Activated CD4-positive, alpha-beta memory T cell treated with anti-CD3 and anti-CD28 coated beads for 36 hours (primary cell): ENCODE measurements around the gene RGS16. TPM values are rescaled to one million over a fixed set of nuclear protein-coding genes. Genes with fewer than 3 reads are reported as not detected.

ENCODE experiments used
- CTCF ChIA-PET: fragments of 350-600 bp; sonication (Branson Sonifier 250); formaldehyde crosslinking; loops from one replicate; lab custom pipeline; 2021; ENCODE audit warnings: antibody characterized with exemption, inconsistent platforms; lab: Charles Lee
- POLR2A ChIA-PET: fragments of 350-600 bp; sonication (Branson Sonifier 250); formaldehyde crosslinking; loops from one replicate; lab custom pipeline; 2021; ENCODE audit warnings: antibody characterized with exemption; lab: Charles Lee
- DNase-seq: peaks from one replicate; pipeline ENCODE4 v3.0.0-alpha.2; 2020
- H3K27ac Mint-ChIP-seq: one replicate; pipeline ENCODE4 v1.8.0; 2021; ENCODE audit warnings: mixed read lengths
- H3K27me3 Mint-ChIP-seq: one replicate; pipeline ENCODE4 v1.8.0; 2021; ENCODE audit warnings: mixed read lengths
- H3K36me3 Mint-ChIP-seq: one replicate; pipeline ENCODE4 v1.8.0; 2021; ENCODE audit warnings: mixed read lengths
- H3K4me1 Mint-ChIP-seq: one replicate; pipeline ENCODE4 v1.8.0; 2021; ENCODE audit warnings: low read depth, mixed read lengths
- H3K4me3 Mint-ChIP-seq: one replicate; pipeline ENCODE4 v1.8.0; 2021; ENCODE audit warnings: mild to moderate bottlenecking, mixed read lengths
- H3K9me3 Mint-ChIP-seq: one replicate; pipeline ENCODE4 v1.8.0; 2021; ENCODE audit warnings: mixed read lengths
- intact Hi-C: fragments of 100-400 bp; cut with micrococcal nuclease; formaldehyde crosslinking; loops from one replicate; pipeline ENCODE4 v1.15.1; 2023
- total RNA-seq, 2 experiments: library from RNA; stranded (reverse); gene quantifications; one replicate each; pipeline ENCODE4 v1.2.3, GENCODE V29; 2021

The RGS16 gene
- total RNA-seq, 2 experiments from 2014 or later, result 49.8 to 51.9 TPM

DNA sequence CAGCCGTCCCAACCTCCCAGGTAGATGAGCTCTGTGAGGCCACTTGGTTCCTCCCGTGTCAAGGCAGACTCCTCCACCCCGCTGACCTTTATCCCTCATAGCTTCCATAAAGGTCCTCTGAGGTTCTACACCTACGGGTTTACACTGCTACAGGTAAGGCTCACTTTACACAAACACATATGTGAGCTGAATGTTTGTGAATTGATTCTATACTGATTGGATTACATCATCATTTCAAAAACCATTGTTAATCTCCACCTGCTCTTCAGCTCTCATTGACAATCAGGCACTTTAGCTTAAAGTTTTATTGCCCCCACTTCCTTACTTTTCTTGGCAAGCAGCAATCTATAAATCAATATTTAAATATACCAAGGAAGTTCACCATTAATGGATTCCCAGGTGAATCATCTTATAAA lies 12.8 kb upstream of the RGS16 start:
- intact Hi-C loops, result loop anchor here (2.0 kb wide), 2 partner anchors 98 to 368 kb away; no protein-coding TSS in a partner anchor
- ChIA-PET CTCF (interaction anchor here (1.0 to 6.0 kb wide), 7 partner anchors 11 to 170 kb away, joined by 3 to 45 read pairs (median 12); no protein-coding TSS in a partner anchor), POLR2A (interaction anchor here (1.6 to 5.7 kb wide), 5 partner anchors 12 to 223 kb away, joined by 7 to 83 read pairs (median 15); partner anchors contain the start of gene RGS16)
- Mint-ChIP-seq H3K4me1 (peaks cover 70% of the 10 kb centered on the region), H3K27me3 (peaks cover 12% of the 10 kb centered on the region), H3K36me3 (peaks cover 9% of the 10 kb centered on the region), H3K9me3 (peaks cover 7% of the 10 kb centered on the region), H3K27ac (peak overlapping the region; percentile 89), H3K4me3 (no peak overlapping the region)
- no peak for DNase-seq

DNA sequence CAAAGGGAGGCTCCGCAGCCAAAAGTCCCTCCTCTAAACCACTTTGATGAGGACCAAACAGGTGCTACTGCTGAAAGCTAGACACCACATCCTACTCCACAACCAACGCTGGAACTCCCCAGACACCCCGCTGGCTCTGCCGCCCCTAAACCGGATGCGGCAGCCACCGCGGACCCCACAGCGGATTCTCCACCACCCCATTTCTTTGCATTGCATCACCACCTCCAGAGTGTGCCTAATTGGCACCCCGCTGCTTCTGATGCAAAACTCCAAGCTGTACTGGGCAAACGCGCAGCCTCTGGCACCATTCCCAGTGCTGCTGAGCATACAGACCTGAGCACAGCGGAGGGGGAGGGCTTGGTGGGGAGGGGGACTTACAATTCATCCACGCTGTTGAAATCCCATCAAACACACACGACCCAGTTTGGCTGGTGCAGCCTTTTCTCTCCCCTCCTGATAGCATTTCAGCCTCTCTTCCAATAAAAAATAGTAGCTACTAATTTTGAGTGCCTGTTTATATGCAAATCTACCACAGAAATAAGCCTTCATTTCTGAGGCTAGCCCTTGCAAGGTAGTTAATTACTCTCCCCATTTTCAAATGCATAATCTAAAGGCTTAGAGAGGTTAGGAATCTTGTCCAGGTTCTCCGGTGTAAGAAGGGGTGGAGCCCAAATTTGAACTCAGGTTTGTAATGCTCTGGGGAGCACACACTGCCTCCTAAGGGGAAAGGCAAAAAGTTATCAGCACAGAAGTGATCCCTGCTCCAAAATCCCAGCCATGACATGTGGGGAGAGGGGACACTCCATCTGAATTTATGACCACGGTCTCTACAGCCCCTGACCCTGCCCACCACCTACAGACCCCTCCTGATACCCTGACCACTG lies 12.2 kb upstream of the RGS16 start:
- Mint-ChIP-seq H3K4me3 (peak overlapping the region; percentile 77), H3K9me3 (peaks cover 7% of the 10 kb centered on the region), H3K4me1 (peaks cover 64% of the 10 kb centered on the region), H3K36me3 (peaks cover 9% of the 10 kb centered on the region), H3K27ac (peak overlapping the region; percentile 89), H3K27me3 (peaks cover 12% of the 10 kb centered on the region)
- POLR2A ChIA-PET, result interaction anchor here (1.6 to 5.7 kb wide), 7 partner anchors 8 to 224 kb away, joined by 4 to 83 read pairs (median 15); partner anchors contain the start of gene RGS16
- intact Hi-C loops, result loop anchor here (1.0 to 2.0 kb wide), 5 partner anchors 8 to 368 kb away; no protein-coding TSS in a partner anchor
- CTCF ChIA-PET, result interaction anchor here (1.0 to 6.0 kb wide), 8 partner anchors 10 to 171 kb away, joined by 3 to 45 read pairs (median 12); no protein-coding TSS in a partner anchor
- peak; percentile 94 for DNase-seq

DNA sequence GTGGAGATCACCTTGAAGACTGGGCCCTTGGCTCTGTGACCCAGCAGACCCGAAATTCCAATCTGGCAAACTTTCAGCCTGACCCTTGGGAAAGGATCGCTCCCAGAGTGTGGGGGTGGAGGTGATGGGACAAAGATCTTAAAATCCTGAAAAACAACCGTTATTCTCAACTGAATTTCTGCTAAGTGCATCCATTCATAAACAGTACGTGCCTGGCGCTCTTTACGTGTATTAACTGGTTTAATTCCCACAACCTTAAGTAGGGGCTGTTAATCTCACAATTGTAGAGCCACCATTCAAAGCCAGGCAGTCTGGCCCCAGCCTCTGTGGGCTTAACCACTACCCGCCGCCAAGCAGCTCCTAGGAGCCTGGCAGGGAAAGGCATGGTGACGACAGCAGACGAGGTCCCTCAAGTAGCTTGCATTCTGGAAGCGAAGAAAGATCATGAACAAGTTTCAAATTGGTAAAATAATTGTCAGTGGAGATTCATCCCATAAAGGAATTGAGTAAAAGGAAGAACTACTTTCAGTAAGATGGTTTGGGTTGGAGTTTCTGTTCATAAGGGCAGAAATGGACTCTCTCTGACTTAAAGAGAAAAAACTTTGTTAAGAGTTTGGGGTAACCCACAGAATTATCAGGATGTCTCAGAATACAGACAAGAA lies 11.4 kb upstream of the RGS16 start:
- peaks cover 8% of the 10 kb centered on the region for H3K36me3 Mint-ChIP-seq
- intact Hi-C loops, result loop anchor here (1.0 to 2.0 kb wide), 6 partner anchors 9 to 367 kb away; no protein-coding TSS in a partner anchor
- CTCF ChIA-PET, result interaction anchor here (1.0 to 6.0 kb wide), 9 partner anchors 9 to 172 kb away, joined by 3 to 45 read pairs (median 11); no protein-coding TSS in a partner anchor
- peaks cover 2% of the 10 kb centered on the region for H3K9me3 Mint-ChIP-seq
- peaks cover 60% of the 10 kb centered on the region for H3K4me1 Mint-ChIP-seq
- DNase-seq, result peak; percentile 74
- H3K27me3 Mint-ChIP-seq, result peaks cover 12% of the 10 kb centered on the region
- peak overlapping the region; percentile 77 for H3K4me3 Mint-ChIP-seq
- POLR2A ChIA-PET, result interaction anchor here (1.6 to 5.7 kb wide), 7 partner anchors 9 to 225 kb away, joined by 4 to 83 read pairs (median 15); partner anchors contain the start of gene RGS16
- peak overlapping the region; percentile 89 for H3K27ac Mint-ChIP-seq

DNA sequence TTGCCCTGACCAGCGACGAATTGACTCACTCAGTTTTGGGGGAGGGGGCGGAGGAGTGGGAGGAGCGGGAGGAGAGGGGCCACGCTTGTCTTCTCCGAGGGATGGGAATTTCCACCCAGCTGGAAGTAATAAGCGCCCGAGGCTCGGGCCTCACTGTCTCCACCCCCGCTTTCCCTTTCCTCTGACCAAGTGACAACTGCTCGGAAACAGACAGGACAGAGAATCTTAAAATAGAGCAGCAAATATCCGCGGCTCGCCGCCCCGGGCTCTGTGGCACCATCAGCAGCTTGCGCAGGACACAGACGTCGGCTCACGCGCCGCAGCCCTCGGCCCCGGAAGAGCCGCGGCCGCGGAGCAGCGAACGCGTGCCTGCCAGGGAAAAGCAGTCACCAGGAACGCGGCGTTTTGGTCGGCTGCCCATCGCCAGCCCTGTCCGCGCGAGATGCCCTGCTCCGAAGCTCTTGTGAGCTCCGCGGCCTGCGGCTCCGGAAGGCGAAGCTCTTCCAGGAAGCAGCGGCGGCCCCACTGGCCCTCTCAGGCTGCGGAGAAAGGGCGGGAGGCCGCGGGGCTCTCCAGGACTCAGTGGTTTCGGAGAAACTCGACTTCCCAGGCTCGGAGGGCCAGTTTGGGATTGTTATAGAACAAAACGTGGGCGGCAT lies 10.7 kb upstream of the RGS16 start:
- peak; percentile 76 for DNase-seq
- peak overlapping the region; percentile 77 for H3K4me3 Mint-ChIP-seq
- H3K27ac Mint-ChIP-seq, result peak overlapping the region; percentile 89
- peaks cover 6% of the 10 kb centered on the region for H3K36me3 Mint-ChIP-seq
- POLR2A ChIA-PET, result interaction anchor here (0.9 to 5.7 kb wide), 7 partner anchors 10 to 225 kb away, joined by 3 to 83 read pairs (median 15); partner anchors contain the start of gene RGS16
- H3K9me3 Mint-ChIP-seq, result no peaks in the 10 kb centered on the region
- intact Hi-C loops, result loop anchor here (1.0 kb wide), 1 partner anchor 27 kb away; no protein-coding TSS in a partner anchor
- peaks cover 55% of the 10 kb centered on the region for H3K4me1 Mint-ChIP-seq
- CTCF ChIA-PET, result interaction anchor here (1.0 to 6.0 kb wide), 9 partner anchors 10 to 172 kb away, joined by 3 to 45 read pairs (median 11); no protein-coding TSS in a partner anchor
- H3K27me3 Mint-ChIP-seq, result peaks cover 12% of the 10 kb centered on the region

DNA sequence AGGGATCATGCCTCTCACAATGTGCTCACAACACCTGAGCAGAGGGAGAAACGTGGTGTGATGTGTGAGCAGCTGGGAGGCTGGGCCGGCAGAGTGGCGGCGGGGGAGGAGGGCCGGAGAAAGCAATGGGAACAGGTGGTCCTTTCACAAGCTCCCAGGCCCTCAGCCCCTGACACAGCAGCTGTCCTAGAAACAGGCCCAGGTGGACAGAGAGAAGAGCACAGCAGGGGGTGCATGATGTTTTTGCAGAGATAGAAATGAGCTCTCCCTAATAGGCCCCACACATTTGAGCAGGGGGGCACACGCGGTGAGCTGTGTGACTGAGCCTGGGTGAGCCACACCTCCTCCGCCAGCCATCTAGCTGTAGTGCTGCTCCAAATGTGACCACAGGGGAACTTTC lies 7.6 kb upstream of the RGS16 start:
- ChIA-PET CTCF (interaction anchor here (0.5 to 1.8 kb wide), 5 partner anchors 9 to 1042 kb away, joined by 3 to 5 read pairs (median 3); no protein-coding TSS in a partner anchor), POLR2A (interaction anchor here (5.7 kb wide), 1 partner anchor 6 kb away, joined by 83 read pairs; the partner anchor contains the start of gene RGS16)
- intact Hi-C loops, result no loop called here
- no peaks in the 10 kb centered on the region for H3K9me3 Mint-ChIP-seq
- H3K4me3 Mint-ChIP-seq, result no peak overlapping the region
- H3K4me1 Mint-ChIP-seq, result peaks cover 50% of the 10 kb centered on the region
- peaks cover 1% of the 10 kb centered on the region for H3K36me3 Mint-ChIP-seq
- H3K27ac Mint-ChIP-seq, result no peak overlapping the region
- peaks cover 9% of the 10 kb centered on the region for H3K27me3 Mint-ChIP-seq
- DNase-seq, result no peak

DNA sequence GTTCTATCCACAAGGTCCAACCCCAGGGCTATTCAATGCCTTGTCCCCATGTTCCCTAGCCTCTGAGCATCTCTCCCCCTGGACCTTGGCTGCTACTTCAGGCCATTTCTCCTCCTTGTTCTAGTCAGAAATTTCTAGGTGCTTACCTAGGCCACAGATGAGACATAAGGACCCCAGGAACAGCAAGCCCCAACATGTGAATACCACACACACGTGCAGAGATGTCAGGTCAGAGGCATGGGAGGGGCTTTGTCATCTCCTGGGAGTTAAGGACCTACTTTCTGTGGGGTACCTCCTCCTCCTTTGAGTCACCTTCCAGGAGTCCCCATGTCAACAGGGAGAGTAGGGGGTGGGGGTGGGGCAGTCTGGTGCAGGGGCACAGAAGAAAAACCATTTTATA lies 7.1 kb upstream of the RGS16 start:
- H3K27me3 Mint-ChIP-seq, result peaks cover 9% of the 10 kb centered on the region
- H3K4me3 Mint-ChIP-seq, result no peak overlapping the region
- peaks cover 1% of the 10 kb centered on the region for H3K36me3 Mint-ChIP-seq
- ChIA-PET POLR2A (no interaction called here), CTCF (interaction anchor here (1.8 kb wide), 1 partner anchor 8 kb away, joined by 5 read pairs; no protein-coding TSS in a partner anchor)
- intact Hi-C loops, result no loop called here
- no peak overlapping the region for H3K27ac Mint-ChIP-seq
- H3K4me1 Mint-ChIP-seq, result peaks cover 49% of the 10 kb centered on the region
- no peak for DNase-seq
- H3K9me3 Mint-ChIP-seq, result no peaks in the 10 kb centered on the region

DNA sequence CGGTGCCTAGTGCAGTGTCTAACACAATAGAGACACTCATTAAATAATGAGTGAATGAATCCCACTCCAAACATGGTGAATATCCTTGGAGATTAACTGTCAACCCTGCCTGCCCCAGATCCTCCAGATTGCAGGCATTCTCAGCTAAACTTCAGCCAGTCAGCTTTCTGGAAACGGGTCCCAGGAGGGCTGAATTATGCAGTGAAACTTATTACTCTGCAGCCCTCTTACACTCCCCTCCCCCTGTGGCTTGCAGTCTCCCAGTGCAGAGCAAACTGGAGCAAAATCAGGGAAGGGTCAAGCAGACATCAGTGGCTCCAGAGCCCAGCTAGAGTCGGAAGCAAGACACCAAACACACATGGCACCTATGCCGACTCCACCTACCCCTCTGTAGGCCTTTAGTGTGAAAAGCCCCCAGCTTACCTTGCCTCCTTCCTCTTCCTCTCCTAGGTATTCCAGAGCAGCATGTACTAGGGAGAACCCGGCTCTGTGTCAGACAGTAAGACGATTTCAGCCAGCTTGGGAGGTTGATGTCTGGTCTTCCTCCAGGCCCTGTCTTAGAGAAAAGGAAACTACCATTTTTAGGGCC lies 6.5 kb upstream of the RGS16 start:
- Mint-ChIP-seq H3K4me1 (peaks cover 43% of the 10 kb centered on the region), H3K36me3 (no peaks in the 10 kb centered on the region), H3K9me3 (no peaks in the 10 kb centered on the region), H3K27me3 (peaks cover 8% of the 10 kb centered on the region), H3K27ac (no peak overlapping the region), H3K4me3 (no peak overlapping the region)
- intact Hi-C loops, result no loop called here
- ChIA-PET CTCF (interaction anchor here (1.0 kb wide), 1 partner anchor 11 kb away, joined by 3 read pairs; no protein-coding TSS in a partner anchor), POLR2A (interaction anchor here (0.6 kb wide), 1 partner anchor 19 kb away, joined by 3 read pairs; no protein-coding TSS in a partner anchor)
- DNase-seq, result no peak

DNA sequence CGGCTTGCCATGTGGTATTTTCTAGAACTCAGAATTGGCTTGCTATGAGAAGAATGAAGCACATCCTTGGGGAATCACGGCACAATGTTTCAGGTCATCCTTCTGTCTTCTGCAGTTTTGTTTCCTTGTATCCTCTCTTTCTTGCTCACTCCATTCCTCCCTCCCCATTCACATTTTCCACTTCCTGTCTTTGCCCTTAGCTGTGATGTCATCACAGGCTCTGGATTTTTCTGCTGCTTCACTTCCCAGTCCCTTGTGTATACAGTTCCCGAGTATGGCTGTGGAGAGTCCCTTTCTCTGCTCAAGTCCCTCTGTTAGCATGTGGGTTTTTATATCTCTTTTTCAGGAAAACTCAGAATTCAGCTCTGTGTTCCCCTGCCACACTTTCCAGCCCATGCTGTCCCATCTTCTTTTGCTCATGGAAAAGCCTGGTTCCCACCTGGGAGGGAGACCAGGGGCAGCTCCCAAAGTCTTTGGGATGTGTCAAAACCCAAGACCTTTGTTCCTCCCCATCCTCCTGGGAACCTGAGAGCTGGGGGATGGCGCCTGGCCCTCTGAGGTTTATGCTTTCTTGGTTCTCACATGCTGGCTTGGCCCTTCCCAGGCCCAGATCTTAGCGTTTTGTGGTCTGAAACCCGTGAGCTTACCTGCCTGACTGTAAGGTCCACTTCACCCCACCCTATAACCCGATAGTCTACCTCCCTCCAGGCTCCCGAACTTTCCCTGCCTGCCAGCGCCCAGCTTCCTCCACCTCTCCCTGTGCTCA lies 4.8 kb upstream of the RGS16 start:
- Mint-ChIP-seq H3K4me1 (peaks cover 45% of the 10 kb centered on the region), H3K36me3 (no peaks in the 10 kb centered on the region), H3K27me3 (peaks cover 8% of the 10 kb centered on the region), H3K27ac (no peak overlapping the region), H3K9me3 (no peaks in the 10 kb centered on the region), H3K4me3 (no peak overlapping the region)
- CTCF ChIA-PET, result interaction anchor here (1.0 to 22.4 kb wide), 3 partner anchors 8 to 178 kb away, joined by 3 to 1086 read pairs (median 7); partner anchors contain the start of gene NPL
- POLR2A ChIA-PET, result interaction anchor here (0.5 kb wide), 2 partner anchors 13 to 282 kb away, joined by 3 to 7 read pairs; no protein-coding TSS in a partner anchor
- DNase-seq, result no peak
- intact Hi-C loops, result loop anchor here (10.0 kb wide), 1 partner anchor 866 kb away; the partner anchor contains the start of gene SMG7

DNA sequence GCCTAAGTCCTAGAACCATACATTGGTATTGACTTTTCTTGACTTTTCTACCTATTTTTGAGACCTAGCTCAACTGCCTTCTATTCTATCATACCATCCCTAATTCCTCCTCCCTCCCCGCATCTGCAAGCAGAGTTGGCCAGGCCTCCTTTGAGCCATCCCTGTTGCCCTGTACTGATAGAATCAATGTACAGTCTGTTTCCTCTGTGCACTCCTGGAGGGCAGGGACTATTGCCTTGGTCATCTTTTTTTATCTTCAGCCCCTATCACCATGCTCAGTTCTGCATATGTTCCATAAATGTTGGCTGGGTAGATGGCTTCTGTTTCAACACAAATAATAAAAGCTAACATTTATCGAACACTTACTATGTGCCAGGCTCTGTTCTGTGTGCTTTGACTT lies 4.0 kb upstream of the RGS16 start:
- DNase-seq, result no peak
- no peaks in the 10 kb centered on the region for H3K9me3 Mint-ChIP-seq
- peaks cover under 1% of the 10 kb centered on the region for H3K27me3 Mint-ChIP-seq
- intact Hi-C loops, result loop anchor here (10.0 kb wide), 1 partner anchor 867 kb away; the partner anchor contains the start of gene SMG7
- no peak overlapping the region for H3K4me3 Mint-ChIP-seq
- H3K4me1 Mint-ChIP-seq, result peaks cover 38% of the 10 kb centered on the region
- H3K36me3 Mint-ChIP-seq, result no peaks in the 10 kb centered on the region
- ChIA-PET POLR2A (interaction anchor here (0.5 to 6.1 kb wide), 2 partner anchors 6 to 283 kb away, joined by 7 to 83 read pairs; no protein-coding TSS in a partner anchor), CTCF (interaction anchor here (1.5 to 22.4 kb wide), 2 partner anchors 13 to 179 kb away, joined by 7 to 1086 read pairs; partner anchors contain the start of gene NPL)
- H3K27ac Mint-ChIP-seq, result no peak overlapping the region
